Measurements from ENCODE around the gene STK4.

DNA sequence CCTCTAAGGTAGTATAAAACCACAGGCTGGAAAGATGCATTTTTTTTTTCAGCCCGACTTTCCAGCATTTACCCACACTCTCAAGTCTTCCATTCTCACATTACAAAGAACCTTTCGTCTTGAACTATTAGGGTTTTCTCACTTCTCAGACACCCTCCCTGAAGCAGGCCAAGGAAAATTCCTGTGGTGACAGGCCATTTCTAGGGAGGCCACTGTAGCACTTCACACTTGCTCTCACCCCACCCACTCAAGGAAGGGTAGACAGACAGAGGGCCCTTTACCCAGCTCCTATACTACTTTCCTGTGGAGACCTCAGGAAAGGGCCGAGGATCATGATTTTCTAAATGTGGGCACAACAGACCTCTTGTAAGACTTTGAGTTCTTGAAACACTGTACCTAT, 106.9 kb downstream of the STK4 start:
- no peak for TF ChIP-seq CTCF (IDR thresholded peaks at IDR 0.05)
- TF ChIP-seq ZFX (IDR thresholded peaks at IDR 0.05; ENCODE audit: borderline replicate concordance), result no peak
